GM21717 (cell line): ENCODE data around the gene UBL7.

ENCODE experiments used
- ATAC-seq: cut with Tn5 transposase; IDR thresholded peaks from one replicate; pipeline ENCODE4 v1.9.1; 2021; ENCODE audit warnings: mild to moderate bottlenecking, moderate library complexity; ENCODE audit not compliant: unreplicated experiment

UBL7 gene

DNA sequence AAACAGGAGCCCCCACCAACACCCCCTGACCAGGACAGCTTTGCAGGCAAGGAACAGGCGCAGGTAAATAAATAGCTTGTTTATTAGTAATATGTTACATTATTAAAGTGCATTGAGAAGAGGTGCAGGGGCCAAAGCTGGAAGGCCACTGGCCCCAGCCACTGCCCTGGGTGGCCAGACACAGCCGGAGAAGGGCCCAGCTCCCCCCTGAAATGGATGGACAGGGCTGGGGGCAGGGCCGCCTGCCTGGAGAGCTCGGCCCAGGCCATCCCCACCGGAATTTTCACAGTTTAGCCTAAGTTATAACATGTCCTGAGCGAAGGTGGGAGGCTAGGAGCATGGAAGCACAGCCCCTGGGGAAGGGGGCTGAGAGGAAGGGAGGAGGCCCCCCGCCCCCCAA lies 51.7 kb downstream of the UBL7 start:
- no peak for ATAC-seq

DNA sequence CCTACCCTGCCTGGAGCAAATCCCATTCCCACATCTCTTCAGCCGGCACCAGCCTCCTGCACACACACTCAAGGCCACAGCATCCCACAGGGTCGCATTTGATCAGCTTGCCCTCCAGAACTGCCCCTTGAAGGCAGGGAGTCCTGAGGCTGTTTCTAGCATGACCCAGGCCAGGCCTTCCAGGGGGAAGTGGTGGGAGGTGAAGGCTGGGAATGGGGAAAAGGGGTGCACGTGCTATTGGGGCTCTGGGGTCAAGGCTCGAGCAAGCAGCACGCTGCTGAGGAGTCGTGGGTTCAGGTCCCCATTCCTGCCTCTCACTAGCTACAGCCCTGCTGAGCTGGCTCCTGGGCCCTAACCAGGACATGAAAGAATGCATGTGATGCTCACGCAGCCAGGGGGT lies 52.1 kb downstream of the UBL7 start:
- ATAC-seq = no peak

- ATAC-seq = no peak
These were observed 52.6 kb downstream of the UBL7 start for GRCh38 chr15:74408385-74408784.

GRCh38 chr15:74406992-74407705 lies 53.8 kb downstream of the UBL7 start:
- no peak for ATAC-seq

DNA sequence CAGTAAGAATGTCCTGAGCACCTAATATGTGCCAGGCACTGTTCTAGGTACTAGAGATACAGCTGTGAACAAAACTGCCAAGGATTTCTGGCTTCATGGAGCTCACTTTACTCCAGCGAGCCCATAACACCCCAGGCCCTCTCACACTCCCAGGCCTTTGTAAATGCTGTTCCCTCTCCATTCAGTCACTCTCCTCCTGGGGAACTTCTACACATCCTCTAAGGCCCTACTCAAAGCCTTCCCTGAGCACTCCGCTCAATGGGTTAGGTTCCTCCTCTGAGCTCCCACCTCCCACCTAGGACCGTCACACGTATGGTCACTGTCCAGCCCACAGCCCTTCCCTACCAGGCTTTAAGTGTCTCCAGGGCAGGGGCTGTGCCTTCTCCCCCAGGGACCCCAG lies 54.4 kb downstream of the UBL7 start:
- ATAC-seq = no peak

DNA sequence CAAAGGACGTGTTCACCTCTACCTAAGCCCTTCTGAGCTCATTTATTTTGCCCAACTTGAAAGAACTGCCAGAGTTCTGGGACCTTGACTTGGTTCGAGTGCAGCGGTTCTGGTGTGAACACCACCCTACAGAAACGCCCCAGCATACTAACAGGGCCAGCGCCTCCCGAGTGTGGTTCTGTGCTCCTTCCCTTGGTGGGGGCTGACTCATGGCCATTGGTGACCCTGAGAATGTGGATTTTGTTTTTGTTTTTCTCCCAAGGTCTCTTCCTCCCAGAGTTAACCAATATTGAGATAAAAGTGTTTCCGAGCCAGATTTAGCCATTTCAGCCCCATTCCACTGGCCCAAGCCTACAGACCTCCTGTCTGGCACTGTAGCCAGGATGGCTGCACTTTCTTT lies 55.1 kb downstream of the UBL7 start:
- no peak for ATAC-seq

DNA sequence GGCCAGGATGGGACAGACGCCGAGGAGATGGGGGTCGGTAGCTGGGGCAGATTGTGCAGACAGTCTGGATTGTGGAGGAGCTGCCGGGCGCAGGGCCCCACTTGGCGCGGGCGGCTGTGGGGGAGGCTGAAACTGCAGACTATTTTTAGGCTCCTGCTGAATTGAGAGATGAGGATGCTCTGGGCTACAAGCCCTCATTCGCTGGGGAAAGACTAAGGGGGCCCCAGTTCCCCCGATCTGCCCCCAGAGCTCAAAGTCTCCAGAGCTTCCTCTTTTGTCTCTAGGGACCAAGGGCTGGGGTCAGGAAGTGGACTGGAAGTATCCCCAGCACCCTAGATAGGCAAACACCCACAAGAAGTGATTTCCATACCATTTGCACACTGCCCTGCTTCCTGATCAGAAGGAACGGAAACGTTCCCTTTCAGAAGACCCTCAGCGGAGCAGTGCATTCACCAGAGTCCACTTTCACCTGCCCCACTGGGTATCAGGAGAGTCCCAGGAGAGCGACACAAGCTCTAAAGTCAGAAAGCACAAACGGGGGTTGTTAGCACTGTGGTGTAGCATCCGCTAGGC lies 56.9 kb downstream of the UBL7 start:
- ATAC-seq = peak; percentile 16

GRCh38 chr15:74403588-74403919 lies 57.4 kb downstream of the UBL7 start:
- ATAC-seq = peak; percentile 6

GRCh38 chr15:74402873-74403587 lies 57.9 kb downstream of the UBL7 start:
- ATAC-seq = peak; percentile 30

- ATAC-seq = no peak
These were observed 58.6 kb downstream of the UBL7 start for GRCh38 chr15:74402337-74402841.

GRCh38 chr15:74400915-74401757 lies 59.8 kb downstream of the UBL7 start:
- ATAC-seq = no peak

DNA sequence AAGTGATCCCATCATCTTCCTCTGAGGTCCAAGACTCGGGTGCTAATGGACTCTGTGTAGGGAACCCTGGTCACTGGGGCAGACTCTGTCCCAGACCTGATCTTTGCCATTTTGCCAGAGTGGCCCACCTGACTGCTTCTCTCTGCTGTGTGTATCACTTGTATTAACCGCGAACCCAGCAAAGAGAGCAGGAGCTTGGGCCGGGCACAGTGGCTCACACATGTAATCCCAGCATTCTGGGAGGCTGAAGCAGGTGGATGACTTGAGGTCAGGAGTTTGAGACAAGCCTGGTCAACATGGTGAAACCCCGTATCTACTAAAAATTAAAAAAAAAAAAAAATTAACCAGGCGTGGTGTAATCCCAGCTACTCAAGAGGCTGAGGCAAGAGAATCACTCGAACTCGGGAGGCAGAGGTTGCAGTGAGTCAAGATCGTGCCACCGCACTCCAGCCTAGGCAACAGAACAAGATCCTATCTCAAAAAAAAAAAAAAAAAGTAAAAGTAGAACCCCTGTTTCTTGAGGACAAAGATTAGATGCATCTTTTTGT lies 60.6 kb downstream of the UBL7 start:
- ATAC-seq = no peak

DNA sequence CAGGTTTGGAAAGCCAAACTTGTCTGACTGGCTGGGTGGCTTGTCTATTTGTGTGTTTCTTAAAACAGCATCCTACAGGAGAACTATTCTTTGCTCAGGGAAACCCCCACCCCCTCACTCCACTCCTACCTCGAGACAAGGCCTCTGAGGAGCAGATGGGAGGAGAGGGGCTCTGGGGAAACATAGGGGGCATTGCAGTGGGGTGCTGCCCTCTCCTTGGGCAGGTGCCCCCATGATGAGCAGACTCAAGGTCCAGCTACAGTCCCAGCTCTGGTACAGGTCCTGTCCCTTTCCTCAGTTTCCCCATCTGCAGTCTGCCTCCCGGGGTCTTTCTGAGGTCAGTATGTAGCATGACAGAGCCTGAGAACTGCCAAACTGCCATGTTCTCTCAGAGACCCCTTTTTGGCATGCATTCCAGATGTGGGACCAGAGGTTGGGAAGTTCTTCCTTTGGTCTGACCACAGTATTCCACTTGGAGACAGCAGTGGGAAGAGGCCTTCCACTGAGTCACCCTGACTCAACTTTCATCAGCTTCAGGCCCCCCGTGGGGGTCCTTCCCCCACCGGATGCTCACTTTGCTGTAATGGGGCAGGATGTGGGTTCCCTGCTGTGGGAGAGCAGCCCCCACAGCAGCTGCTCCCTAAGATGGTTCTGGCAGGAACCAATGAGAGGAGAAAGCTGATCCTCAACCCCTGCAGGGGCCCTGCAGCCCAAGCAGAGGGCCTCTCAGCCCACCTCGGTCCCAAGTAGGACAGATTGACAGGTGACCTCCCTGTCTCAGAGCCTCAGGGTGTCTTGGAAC lies 61.2 kb downstream of the UBL7 start:
- ATAC-seq = no peak

- no peak for ATAC-seq
These were observed 61.9 kb downstream of the UBL7 start for GRCh38 chr15:74399100-74399499.

DNA sequence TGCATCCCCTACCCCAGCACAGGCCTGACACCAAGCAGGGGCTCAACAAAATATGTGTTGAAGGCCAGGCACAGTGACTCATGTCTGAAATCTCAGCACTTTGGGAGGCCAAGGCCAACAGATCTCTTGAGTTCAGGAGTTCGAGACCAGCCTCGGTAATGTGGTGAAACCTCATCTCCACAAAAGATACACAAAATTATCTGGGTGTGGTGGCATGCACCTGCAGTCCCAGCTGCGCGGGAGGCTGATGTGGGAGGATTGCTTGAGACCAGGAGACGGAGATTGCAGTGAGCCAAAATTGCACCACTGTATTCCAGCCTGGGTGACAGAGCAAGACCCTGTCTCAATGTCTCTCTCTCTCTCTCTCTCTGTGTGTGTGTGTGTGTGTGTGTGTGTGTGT lies 62.8 kb downstream of the UBL7 start:
- no peak for ATAC-seq

DNA sequence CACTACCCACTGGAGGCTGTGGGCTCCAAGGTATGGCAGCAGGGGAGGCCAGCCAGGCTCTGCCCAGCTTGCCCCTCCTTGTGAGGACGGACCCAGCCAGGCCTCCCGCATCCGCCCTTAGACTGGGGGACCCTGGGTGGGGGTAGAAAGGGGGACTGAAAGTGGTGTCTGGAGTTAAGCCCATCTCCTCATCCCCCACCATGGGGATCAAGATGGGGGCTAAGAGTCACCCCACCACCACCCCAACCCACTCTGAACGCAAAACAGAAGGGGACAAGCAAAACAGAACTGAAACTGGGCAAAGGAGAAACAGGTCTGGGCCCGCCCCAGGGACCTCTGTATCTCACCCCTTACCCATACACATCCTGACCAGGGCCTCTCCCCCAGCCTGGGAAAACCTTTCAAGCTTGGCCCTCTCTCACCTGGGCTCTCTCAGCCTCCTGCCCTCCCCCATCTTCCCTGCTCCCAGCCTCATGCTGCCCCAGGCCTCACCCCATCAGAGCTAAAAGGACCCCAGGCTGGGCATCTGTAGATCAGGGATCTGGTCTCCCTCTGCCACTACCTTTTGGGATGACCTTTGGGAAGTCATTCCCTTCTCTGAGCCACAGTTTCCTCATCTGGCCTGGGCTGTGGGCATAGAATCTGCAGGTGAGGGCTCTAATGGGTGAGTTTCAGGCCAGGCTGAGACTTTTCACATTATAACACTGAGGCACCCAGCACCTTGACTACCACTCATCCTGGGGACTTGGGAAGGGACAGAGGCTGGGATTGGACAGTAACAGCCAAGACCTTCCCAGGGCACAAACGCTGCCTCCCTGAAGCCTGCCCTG lies 63.5 kb downstream of the UBL7 start:
- no peak for ATAC-seq

DNA sequence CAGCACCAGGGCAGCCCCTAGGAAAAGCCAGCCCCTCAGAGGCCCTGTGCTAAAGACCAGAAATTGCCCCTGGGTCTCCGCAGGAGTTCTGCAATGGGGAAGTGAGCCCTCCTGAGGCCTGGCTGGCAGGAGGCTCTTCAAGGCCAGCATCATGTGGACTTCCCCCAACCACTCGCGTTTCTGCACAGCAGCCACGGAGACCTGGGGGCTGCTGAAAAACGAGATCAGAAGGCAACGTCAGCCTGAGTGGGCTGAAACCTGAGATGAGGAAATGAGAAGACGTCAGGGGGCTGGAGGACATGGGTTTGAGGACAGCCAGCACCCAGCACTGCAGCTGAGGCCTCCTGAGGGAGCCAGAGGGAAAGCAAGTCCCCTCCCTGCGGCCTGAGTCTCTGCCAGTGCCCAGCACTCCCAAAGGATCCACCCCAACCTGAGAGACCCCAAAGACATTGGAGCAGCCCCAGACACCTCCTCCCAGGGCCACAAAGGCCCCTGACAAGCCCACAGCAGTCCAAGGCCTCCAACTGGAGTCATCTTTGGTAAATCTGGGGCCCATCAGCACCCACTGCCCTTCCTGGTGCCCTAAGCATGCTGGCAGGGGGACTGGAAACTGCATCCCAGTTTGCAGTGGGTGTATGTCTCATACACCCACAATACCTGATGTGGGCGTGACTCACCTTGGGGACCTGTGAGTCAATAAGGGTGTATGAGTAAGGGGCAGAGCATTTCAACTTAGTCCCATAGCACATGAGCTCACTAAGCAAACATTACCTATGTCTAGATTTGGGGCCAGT lies 64.3 kb downstream of the UBL7 start:
- ATAC-seq = peak; percentile 34

- no peak for ATAC-seq
These were observed 64.9 kb downstream of the UBL7 start for GRCh38 chr15:74396146-74396438.
